Fibroblast of villous mesenchyme (primary cell): ENCODE results near the gene ANKRD62. TPM values are rescaled to one million over a fixed set of nuclear protein-coding genes. Genes with fewer than 3 reads are reported as not detected.
"Not testable (repeated sequence)": the region's sequence is repeated elsewhere in the genome, so short reads cannot be mapped to it uniquely, and the experiment has no call there.

Experiments
- DNase-seq: peaks from one replicate; pipeline ENCODE4 v3.0.0-alpha.2; 2010; ENCODE audit warnings: low read depth
- H3K4me3 ChIP-seq: 2 replicates; pipeline ENCODE4 v1.5.1; 2011; ENCODE audit warnings: low read depth, mild to moderate bottlenecking, low read length
- total RNA-seq: library from RNA; depleted of rRNA; stranded (reverse); fragments of >200 nt; gene quantifications from 2 replicates; pipeline ENCODE4 v1.2.3, GENCODE V29; 2012
- TF ChIP-seq, protein P1 (sequence below): IDR thresholded peaks from 2 replicates; pipeline ENCODE4 v1.5.1; 2012; ENCODE audit warnings: low read depth, mild to moderate bottlenecking, low read length; ENCODE audit not compliant: insufficient read depth

Gene ANKRD62
- total RNA-seq, 1 donor, result not detected

DNA sequence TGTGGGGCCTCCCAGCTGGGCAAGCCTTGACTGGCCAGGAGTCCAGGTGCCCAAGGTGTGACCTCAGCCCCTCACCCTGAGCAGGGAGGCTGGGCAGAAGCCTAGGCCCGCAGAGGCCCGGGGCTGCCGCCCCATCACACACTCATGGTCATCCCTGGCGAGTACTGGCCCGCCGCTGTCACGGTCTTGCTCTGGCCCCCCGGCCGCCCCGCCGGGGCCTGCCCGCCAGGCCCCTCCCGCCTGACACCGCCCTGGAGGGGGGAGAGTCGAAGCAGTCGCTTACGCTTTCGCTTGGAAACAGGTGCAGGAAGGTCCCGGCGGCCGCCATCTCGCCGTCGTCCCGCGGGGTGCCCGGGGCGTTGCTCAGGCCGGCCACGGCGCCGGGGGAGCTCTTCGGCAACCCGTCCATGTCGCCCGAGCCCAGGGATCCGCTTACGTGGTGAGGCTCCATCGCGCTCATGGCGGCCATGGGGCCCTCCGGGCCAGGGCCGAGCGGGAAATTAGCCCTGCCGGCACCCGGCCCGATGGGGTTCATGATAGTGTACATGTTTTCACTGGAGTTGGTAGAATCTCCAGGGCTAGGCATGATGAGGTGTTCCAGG, 26.6 kb upstream of the ANKRD62 start:
- no peak for DNase-seq
- H3K4me3 ChIP-seq, result no peak overlapping the region
- TF ChIP-seq, protein P1, sequence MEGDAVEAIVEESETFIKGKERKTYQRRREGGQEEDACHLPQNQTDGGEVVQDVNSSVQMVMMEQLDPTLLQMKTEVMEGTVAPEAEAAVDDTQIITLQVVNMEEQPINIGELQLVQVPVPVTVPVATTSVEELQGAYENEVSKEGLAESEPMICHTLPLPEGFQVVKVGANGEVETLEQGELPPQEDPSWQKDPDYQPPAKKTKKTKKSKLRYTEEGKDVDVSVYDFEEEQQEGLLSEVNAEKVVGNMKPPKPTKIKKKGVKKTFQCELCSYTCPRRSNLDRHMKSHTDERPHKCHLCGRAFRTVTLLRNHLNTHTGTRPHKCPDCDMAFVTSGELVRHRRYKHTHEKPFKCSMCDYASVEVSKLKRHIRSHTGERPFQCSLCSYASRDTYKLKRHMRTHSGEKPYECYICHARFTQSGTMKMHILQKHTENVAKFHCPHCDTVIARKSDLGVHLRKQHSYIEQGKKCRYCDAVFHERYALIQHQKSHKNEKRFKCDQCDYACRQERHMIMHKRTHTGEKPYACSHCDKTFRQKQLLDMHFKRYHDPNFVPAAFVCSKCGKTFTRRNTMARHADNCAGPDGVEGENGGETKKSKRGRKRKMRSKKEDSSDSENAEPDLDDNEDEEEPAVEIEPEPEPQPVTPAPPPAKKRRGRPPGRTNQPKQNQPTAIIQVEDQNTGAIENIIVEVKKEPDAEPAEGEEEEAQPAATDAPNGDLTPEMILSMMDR, result no peak

DNA sequence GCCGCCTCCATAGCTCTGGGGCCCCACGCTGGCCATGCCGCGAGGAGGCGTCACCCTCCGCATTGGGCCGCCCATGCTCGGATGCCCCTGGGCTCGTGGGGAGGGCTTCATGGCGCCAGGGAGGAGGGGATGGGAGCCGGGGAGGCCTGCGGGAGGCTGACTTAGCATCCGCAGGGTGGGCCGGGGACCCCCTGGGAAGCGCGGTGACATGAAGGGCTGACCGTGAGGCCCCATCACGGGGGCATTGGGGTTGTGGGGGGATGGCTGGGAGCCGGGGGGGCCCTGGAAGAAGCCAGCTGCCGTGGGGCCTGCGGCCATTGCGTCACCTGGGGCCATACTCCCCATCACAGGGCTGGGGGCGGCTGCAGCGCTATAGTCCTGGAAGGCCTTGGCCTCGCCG, 26.0 kb upstream of the ANKRD62 start:
- no peak overlapping the region for H3K4me3 ChIP-seq
- no peak for DNase-seq
- TF ChIP-seq, protein P1, result no peak

DNA sequence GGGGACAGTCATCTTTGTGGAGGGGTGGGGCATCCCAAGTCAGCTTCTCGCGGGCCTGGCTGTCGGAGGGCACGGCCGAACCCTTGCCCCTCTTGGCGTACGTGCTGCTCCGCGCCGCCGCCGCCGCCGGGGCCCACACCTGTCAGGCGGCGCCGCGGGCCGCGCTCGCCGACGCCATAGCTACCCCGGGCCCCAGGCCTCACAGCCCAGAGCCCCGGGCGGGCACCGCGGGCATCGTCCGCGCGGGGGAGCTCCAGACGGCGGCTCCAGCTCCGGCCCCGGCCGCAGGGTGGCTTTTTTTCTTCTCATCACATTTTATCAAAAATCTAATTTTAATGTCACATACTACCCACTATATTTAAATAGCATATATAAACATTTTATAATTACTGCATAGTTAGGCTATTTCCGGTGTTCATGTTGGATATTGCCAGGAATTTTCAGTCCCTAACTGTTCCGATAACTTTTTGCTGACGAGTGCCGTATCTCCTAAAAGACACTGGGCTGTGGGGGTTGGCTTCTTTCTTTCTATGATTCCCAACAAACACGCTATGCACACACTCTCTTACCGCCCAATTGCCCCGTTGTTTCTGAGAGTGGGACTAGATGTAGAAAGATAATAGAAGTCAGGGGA, 25.2 kb upstream of the ANKRD62 start:
- not testable (repeated sequence) for DNase-seq
- H3K4me3 ChIP-seq, result peak overlapping the region; percentile 3

DNA sequence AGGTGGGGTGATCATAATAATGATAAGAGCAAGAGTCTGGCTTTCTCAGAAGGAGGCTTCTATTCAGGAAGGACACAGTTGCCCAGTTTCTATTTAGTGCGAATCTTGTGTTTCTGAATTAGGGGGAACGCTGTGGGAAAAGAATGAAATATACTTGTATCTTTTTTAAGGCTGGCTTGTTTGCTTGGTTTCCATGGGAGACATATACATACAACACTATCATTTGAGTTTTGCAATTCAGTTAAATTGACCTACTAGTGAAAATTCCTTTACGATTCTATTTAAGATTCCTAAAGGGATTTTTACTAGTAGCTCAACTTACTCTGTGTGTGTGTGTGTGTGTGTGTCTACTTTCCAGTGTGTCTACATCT, 24.7 kb upstream of the ANKRD62 start:
- H3K4me3 ChIP-seq, result peak overlapping the region; percentile 3
- DNase-seq, result no peak
- TF ChIP-seq, protein P1, result no peak

More for the DNA sequence above, 25.2 kb upstream of the ANKRD62 start:
- TF ChIP-seq, protein P1, result peak; percentile 37

DNA sequence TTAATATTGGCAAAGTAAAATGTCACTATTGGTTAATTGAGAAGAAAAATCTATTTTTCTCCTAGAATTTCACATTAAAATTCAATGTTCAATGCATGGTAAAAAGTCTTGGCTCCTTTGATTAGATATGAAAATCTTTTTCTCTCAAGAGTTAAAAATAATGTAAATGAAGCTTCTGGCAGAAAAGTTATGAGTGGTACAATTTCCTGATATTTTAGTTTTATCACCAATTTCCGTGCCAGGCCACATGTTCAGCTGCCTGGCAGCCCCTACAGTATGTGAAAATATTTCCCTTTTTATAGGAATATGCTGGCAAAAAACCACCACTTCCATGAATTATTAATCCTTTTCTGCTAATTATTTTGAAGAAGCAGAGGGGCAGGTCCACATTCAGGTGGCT, 22.6 kb upstream of the ANKRD62 start:
- not testable (repeated sequence) for DNase-seq, H3K4me3 ChIP-seq

DNA sequence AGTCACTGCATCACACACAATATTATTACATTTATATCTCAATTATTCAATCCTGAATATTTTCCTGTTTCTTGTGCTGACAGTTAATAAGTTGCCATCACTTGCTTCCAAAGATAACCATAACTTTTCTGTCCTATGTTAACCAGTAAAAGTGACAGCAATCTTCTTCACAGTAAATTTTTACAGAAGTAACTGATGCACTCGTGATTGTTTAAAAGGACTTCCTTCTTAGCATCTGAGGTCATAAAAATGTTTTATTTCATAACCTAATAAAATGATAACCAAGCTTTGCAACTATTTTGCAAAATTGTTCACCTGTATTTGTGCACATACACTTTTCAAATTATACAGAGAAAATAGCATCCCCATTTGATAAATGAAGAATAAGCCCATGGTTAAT, 20.6 kb upstream of the ANKRD62 start:
- DNase-seq, result no peak
- TF ChIP-seq, protein P1, result no peak
- H3K4me3 ChIP-seq, result no peak overlapping the region

DNA sequence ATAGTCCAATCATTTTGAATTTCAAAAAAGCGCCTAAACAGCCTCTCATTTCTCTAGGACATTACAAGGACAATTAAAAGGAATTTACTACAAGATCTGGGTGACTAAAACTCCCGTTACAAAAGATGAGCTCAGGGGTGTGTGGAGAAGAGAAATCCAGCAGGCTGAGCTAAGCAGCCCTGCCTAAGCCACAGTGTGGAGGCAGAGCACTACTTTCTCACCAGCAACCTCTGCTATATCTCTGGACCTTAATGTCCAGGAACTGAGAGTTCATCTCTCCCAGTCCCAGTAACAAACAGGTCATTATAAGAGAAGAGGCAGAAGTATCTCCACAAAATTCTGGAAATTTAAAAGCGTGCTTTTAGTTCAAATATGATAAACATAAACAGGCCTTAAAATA, 18.9 kb upstream of the ANKRD62 start:
- DNase-seq, result no peak
- no peak overlapping the region for H3K4me3 ChIP-seq
- TF ChIP-seq, protein P1, result no peak
